Activated CD4-positive, alpha-beta memory T cell treated with anti-CD3 and anti-CD28 coated beads for 36 hours (primary cell): ENCODE data around the gene OR6J1. TPM values are rescaled to one million over a fixed set of nuclear protein-coding genes. Genes with fewer than 3 reads are reported as not detected.
A peak's percentile ranks its signal among the peaks of the same experiment; 100 is the strongest.
"Not testable (repeated sequence)": the region's sequence is repeated elsewhere in the genome, so short reads cannot be mapped to it uniquely, and the experiment has no call there.

ENCODE experiments used
- CTCF ChIA-PET: fragments of 350-600 bp; sonication (Branson Sonifier 250); formaldehyde crosslinking; loops from one replicate; lab custom pipeline; 2021; ENCODE audit warnings: antibody characterized with exemption, inconsistent platforms; lab: Charles Lee
- POLR2A ChIA-PET: fragments of 350-600 bp; sonication (Branson Sonifier 250); formaldehyde crosslinking; loops from one replicate; lab custom pipeline; 2021; ENCODE audit warnings: antibody characterized with exemption; lab: Charles Lee
- DNase-seq: peaks from one replicate; pipeline ENCODE4 v3.0.0-alpha.2; 2020
- H3K27ac Mint-ChIP-seq: one replicate; pipeline ENCODE4 v1.8.0; 2021; ENCODE audit warnings: mixed read lengths
- H3K27me3 Mint-ChIP-seq: one replicate; pipeline ENCODE4 v1.8.0; 2021; ENCODE audit warnings: mixed read lengths
- H3K36me3 Mint-ChIP-seq: one replicate; pipeline ENCODE4 v1.8.0; 2021; ENCODE audit warnings: mixed read lengths
- H3K4me1 Mint-ChIP-seq: one replicate; pipeline ENCODE4 v1.8.0; 2021; ENCODE audit warnings: low read depth, mixed read lengths
- H3K4me3 Mint-ChIP-seq: one replicate; pipeline ENCODE4 v1.8.0; 2021; ENCODE audit warnings: mild to moderate bottlenecking, mixed read lengths
- H3K9me3 Mint-ChIP-seq: one replicate; pipeline ENCODE4 v1.8.0; 2021; ENCODE audit warnings: mixed read lengths
- intact Hi-C: fragments of 100-400 bp; cut with micrococcal nuclease; formaldehyde crosslinking; loops from one replicate; pipeline ENCODE4 v1.15.1; 2023
- total RNA-seq, 2 experiments: library from RNA; stranded (reverse); gene quantifications; one replicate each; pipeline ENCODE4 v1.2.3, GENCODE V29; 2021

Gene OR6J1
- not detected for total RNA-seq

DNA sequence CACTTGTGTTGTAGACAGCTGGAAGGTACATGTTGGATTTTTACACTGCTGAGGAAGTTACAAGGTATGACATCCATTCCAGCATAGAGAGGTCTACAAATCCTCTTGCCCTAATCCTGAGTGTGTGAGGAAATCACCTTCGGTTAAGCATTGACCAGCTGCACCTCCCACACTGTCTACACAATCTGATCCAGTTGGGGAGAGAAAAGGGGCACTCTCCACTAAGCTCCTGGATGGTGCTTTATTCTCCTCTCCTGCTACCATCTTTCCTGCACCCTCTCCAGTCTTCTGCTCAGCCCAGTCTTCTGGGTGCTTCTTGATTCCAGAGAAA, at the start of gene OR6J1:
Gene OR6J1, minus strand, starts transcription at position 48 of the 331 bp plus-strand sequence. CDS start 9,541 bp downstream, outside the sequence.
- Mint-ChIP-seq H3K4me3 (no peak within 1 kb of the TSS), H3K36me3 (no peaks in the 10 kb centered on the region), H3K27ac (no peak within 1 kb of the TSS), H3K4me1 (peaks cover 5% of the 10 kb centered on the region), H3K27me3 (no peaks in the 10 kb centered on the region), H3K9me3 (no peaks in the 10 kb centered on the region)
- CTCF ChIA-PET, result interaction anchor here (1.0 to 1.2 kb wide), 4 partner anchors 9 to 84 kb away, joined by 3 to 7 read pairs (median 5); partner anchors contain the start of gene ABHD4
- intact Hi-C loops, result loop anchor here (2.0 kb wide), 1 partner anchor 73 kb away; no protein-coding TSS in a partner anchor
- DNase-seq, result no peak
- POLR2A ChIA-PET, result no interaction called here

DNA sequence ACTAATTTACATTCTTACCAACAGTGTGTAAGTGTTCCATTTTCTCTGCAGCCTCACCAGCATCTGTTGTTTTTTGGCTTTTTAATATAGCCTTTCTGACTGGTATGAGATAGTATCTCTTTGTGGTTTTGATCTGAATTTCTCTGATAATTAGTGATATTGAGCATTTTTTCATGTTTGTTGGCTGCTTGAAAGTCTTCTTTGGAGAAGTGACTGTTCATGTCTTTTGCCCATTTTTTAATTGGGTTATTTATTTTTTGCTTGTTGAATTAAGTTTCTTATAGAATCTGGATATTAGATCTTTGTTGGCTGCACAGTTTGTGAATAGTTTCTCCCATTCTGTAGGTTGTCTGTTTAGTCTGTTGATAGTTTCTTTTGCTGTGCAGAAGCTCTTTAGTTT, 48.0 kb upstream of the OR6J1 start:
- no peak overlapping the region for H3K4me3 Mint-ChIP-seq
- POLR2A ChIA-PET, result no interaction called here

DNA sequence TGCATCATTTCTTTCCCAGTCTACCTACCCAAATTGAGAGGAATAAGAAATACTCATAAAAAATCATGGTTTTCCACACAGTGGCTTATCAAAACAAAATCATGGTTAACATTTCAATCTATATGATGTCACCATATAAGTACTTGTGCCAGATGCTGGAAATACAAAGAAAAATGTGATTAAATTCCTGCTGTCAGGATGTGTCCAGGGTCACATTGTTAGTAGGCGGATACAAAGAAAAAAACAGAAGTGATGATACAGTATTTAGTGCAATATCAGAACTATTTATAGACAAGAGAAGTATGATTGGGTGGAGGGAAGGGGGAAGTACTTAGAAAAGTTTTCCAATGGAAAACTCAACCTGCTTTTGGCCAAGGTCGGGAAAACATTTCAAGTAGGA, 47.0 kb upstream of the OR6J1 start:
- H3K4me3 Mint-ChIP-seq, result no peak overlapping the region
- H3K9me3 Mint-ChIP-seq, result peaks cover 25% of the 10 kb centered on the region
- DNase-seq, result no peak
- ChIA-PET POLR2A (no interaction called here), CTCF (interaction anchor here (1.0 kb wide), 1 partner anchor 134 kb away, joined by 4 read pairs; no protein-coding TSS in a partner anchor)
- intact Hi-C loops, result no loop called here
- peaks cover 39% of the 10 kb centered on the region for H3K27me3 Mint-ChIP-seq
- peaks cover 4% of the 10 kb centered on the region for H3K36me3 Mint-ChIP-seq
- no peak overlapping the region for H3K27ac Mint-ChIP-seq
- peaks cover 8% of the 10 kb centered on the region for H3K4me1 Mint-ChIP-seq

More for the DNA sequence above, 48.0 kb upstream of the OR6J1 start:
- H3K4me1 Mint-ChIP-seq, result peaks cover 8% of the 10 kb centered on the region
- intact Hi-C loops, result no loop called here
- DNase-seq, result no peak
- H3K36me3 Mint-ChIP-seq, result peaks cover 3% of the 10 kb centered on the region
- CTCF ChIA-PET, result interaction anchor here (0.6 kb wide), 1 partner anchor 58 kb away, joined by 3 read pairs; no protein-coding TSS in a partner anchor
- H3K9me3 Mint-ChIP-seq, result peaks cover 25% of the 10 kb centered on the region
- H3K27me3 Mint-ChIP-seq, result peaks cover 34% of the 10 kb centered on the region
- no peak overlapping the region for H3K27ac Mint-ChIP-seq

DNA sequence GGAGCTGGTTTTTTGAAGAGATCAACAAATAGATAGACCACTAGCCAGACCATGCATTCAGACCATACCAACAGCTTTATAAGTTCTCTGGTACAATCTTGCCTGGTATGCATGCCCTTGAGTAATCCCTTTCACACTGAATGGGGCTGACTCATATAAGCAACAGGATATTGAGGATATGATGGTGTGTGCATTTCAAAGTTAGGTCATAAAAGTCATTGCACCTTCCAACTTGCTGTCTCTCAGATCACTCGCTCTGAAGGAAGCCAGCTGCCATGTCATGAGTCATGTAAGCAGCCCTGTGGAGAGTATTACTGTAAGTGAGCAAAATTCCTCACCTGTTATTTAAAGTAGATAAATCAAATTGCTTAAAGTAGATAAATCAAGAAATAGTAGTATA, 45.0 kb upstream of the OR6J1 start:
- ChIA-PET POLR2A (no interaction called here), CTCF (interaction anchor here (1.3 kb wide), 1 partner anchor 119 kb away, joined by 4 read pairs; no protein-coding TSS in a partner anchor)
- H3K4me3 Mint-ChIP-seq, result no peak overlapping the region
- H3K27me3 Mint-ChIP-seq, result peaks cover 41% of the 10 kb centered on the region
- intact Hi-C loops, result no loop called here
- peaks cover 25% of the 10 kb centered on the region for H3K9me3 Mint-ChIP-seq
- H3K4me1 Mint-ChIP-seq, result peaks cover 8% of the 10 kb centered on the region
- H3K36me3 Mint-ChIP-seq, result peaks cover 4% of the 10 kb centered on the region
- peak; percentile 48 for DNase-seq
- no peak overlapping the region for H3K27ac Mint-ChIP-seq

DNA sequence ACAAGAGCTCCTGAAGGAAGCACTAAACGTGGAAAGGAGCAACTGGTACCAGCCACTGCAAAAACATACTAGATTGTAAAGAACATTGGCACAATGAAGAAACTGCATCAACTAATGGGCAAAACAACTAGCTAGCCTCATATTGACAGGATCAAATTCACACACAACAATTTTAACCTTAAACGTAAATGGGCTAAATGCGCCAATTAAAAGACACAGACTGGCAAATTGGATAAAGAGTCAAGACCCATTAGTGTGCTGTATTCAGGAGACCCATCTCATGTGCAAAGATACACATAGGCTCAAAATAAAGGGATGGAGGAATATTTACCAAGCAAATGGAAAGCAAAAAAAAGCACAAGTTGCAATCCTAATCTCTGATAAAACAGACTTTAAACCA, 43.8 kb upstream of the OR6J1 start:
- intact Hi-C loops, H3K4me3 Mint-ChIP-seq, POLR2A ChIA-PET, DNase-seq, CTCF ChIA-PET, H3K36me3 Mint-ChIP-seq, H3K27ac Mint-ChIP-seq, H3K4me1 Mint-ChIP-seq: not testable (repeated sequence)
- Mint-ChIP-seq H3K9me3 (peaks cover 22% of the 10 kb centered on the region), H3K27me3 (peaks cover 36% of the 10 kb centered on the region)

DNA sequence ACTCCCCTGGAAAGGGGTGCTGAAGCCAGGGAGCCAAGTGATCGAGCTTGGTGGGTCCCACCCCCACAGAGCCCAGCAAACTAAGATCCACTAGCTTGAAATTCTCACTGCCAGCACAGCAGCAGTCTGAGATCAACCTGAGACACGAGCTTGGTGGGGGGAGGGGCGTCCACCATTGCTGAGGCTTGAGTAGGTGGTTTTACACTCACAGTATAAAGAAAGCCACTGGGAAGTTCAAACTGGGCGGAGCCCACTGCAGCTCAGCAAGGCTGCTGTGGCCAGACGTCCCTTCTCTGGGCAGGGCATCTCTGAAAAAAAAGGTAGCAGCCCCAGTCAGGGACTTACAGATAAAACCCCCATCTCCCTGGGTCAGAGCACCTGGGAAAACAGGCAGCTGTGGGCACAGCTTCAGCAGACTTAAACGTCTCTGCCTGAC, 42.0 kb upstream of the OR6J1 start:
- POLR2A ChIA-PET, H3K27ac Mint-ChIP-seq, H3K9me3 Mint-ChIP-seq, H3K4me3 Mint-ChIP-seq, H3K4me1 Mint-ChIP-seq, intact Hi-C loops, H3K36me3 Mint-ChIP-seq: not testable (repeated sequence)
- peak; percentile 23 for DNase-seq
- CTCF ChIA-PET, result interaction anchor here (1.0 to 1.2 kb wide), 2 partner anchors 33 to 40 kb away, joined by 3 read pairs; no protein-coding TSS in a partner anchor
- peaks cover 39% of the 10 kb centered on the region for H3K27me3 Mint-ChIP-seq

DNA sequence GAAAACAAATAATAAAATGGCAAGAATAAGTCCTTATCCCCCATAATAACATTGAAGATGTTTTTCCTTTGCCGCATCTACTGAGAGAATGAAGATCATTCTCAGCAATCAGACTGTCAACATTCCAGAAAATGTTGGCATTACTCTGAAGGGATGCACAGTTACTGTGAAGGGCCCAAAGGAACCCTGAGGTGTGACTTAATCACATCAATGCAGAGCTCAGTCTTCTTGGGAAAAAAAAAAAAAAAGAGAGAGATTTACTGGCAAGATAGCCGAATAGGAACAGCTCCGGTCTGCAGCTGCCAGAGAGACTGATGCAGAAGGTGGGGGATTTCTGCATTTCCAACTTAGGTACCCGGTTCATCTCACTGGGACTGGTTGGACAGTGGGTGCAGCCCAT, 41.3 kb upstream of the OR6J1 start:
- peaks cover 1% of the 10 kb centered on the region for H3K36me3 Mint-ChIP-seq
- H3K4me1 Mint-ChIP-seq, result peaks cover 8% of the 10 kb centered on the region
- H3K27ac Mint-ChIP-seq, result no peak overlapping the region
- ChIA-PET CTCF (interaction anchor here (1.0 to 1.2 kb wide), 2 partner anchors 33 to 40 kb away, joined by 3 read pairs; no protein-coding TSS in a partner anchor), POLR2A (no interaction called here)
- peaks cover 5% of the 10 kb centered on the region for H3K9me3 Mint-ChIP-seq
- H3K4me3 Mint-ChIP-seq, result no peak overlapping the region
- peaks cover 33% of the 10 kb centered on the region for H3K27me3 Mint-ChIP-seq
- intact Hi-C loops, result no loop called here
- no peak for DNase-seq

DNA sequence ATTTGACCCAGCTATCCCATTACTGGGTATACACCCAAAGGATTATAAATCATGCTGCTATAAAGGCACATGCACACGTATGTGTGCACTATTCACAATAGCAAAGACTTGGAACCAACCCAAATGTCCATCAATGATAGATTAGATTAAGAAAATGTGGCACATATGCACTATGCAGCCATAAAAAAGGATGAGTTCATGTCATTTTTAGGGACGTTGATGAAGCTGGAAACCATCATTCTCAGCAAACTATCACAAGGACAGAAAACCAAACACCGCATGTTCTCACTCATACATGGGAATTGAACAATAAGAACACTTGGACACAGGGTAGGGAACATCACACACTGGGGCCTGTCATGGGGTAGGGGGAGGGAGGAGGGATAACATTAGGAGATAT, 39.3 kb upstream of the OR6J1 start:
- H3K4me1 Mint-ChIP-seq, DNase-seq, H3K36me3 Mint-ChIP-seq, H3K27ac Mint-ChIP-seq, intact Hi-C loops, H3K9me3 Mint-ChIP-seq, CTCF ChIA-PET, POLR2A ChIA-PET, H3K4me3 Mint-ChIP-seq: not testable (repeated sequence)
- H3K27me3 Mint-ChIP-seq, result peaks cover 45% of the 10 kb centered on the region

DNA sequence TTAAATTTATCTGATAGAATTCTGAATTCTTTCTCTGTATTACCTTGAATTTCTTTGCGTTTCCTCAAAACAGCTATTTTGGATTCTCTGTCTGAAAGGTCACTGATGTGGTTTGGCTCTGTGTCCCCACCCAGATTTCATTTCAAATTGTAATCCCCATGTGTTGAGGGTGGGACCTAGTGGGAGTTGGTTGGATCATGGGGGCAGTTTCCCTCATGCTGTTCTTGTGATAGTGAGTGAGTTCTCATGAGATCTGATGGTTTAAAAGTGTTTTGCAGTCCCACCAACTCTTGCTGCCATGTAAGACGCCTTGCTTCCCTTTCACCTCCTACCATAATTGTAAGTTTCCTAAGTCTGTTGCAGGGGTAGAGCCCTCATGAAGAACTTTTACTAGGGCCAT, 34.1 kb upstream of the OR6J1 start:
- Mint-ChIP-seq H3K36me3 (no peaks in the 10 kb centered on the region), H3K27ac (no peak overlapping the region), H3K9me3 (no peaks in the 10 kb centered on the region), H3K27me3 (peaks cover 43% of the 10 kb centered on the region), H3K4me3 (no peak overlapping the region), H3K4me1 (no peaks in the 10 kb centered on the region)
- DNase-seq, result no peak
- intact Hi-C loops, result no loop called here
- ChIA-PET POLR2A (no interaction called here), CTCF (no interaction called here)

DNA sequence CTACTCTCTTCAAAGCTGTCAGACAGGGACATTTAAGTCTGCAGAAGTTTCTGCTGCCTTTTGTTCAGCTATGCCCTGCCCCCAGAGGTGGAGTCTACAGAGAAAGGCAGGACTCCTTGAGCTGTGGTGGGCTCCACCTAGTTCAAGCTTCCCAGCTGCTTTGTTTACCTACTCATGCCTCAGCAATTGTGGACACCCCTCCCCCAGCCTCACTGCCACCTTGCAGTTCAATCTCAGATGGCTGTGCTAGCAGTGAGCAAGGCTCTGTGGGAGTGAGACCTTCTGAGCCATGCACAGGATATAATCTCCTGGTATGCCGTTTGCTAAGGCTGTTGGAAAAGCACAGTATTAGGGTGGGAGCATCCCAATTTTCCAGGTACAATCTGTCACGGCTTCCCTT, 33.4 kb upstream of the OR6J1 start:
- H3K4me3 Mint-ChIP-seq, H3K9me3 Mint-ChIP-seq, intact Hi-C loops, H3K4me1 Mint-ChIP-seq, H3K27ac Mint-ChIP-seq, DNase-seq, H3K36me3 Mint-ChIP-seq, POLR2A ChIA-PET: not testable (repeated sequence)
- CTCF ChIA-PET, result interaction anchor here (0.8 kb wide), 1 partner anchor 24 kb away, joined by 3 read pairs; no protein-coding TSS in a partner anchor
- peaks cover 38% of the 10 kb centered on the region for H3K27me3 Mint-ChIP-seq

DNA sequence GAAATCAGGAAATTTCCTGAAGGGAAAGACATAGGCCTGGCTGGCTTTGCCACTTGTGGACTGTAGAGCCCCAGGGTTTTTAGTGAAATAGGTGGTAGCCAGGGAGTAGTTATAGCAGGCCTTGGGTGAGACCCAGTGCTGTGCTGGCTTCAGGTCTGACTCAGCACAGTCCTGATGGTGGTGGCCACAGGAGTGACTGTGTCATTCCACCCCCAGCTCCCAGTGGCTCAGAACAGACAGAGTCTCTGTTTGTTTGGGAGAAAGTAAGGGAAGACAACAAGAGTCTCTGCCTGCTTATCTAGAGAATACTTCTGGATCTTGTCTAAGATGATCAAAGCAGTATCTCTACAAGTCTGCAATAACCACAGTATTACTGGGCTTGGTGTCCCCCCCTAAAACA, 27.5 kb upstream of the OR6J1 start:
- Mint-ChIP-seq H3K9me3 (peaks cover 5% of the 10 kb centered on the region), H3K27ac (no peak overlapping the region), H3K27me3 (peaks cover 10% of the 10 kb centered on the region), H3K4me3 (no peak overlapping the region), H3K36me3 (peaks cover 1% of the 10 kb centered on the region), H3K4me1 (peaks cover 10% of the 10 kb centered on the region)
- CTCF ChIA-PET, result no interaction called here
- POLR2A ChIA-PET, result no interaction called here
- intact Hi-C loops, result no loop called here
- DNase-seq, result peak; percentile 46

DNA sequence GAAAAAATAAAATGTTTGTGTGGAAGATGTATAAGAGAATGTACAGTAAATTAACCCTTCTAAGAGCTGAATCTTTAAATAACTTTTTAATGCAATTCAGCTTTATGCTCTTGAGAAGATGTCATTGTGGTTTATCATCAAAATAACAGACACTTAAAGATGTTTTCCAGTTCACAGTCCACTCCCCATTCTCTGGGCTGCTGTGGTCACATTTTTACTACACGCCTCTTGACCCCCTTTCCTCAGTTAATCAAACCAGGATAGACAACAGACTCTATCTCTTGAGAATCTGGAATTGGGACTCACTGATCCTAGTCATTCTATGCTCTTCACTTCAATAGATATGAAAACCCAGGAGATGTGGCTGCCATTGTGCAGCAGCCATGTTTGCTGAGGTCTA, 24.7 kb upstream of the OR6J1 start:
- Mint-ChIP-seq H3K4me3 (no peak overlapping the region), H3K27ac (no peak overlapping the region), H3K27me3 (no peaks in the 10 kb centered on the region), H3K9me3 (peaks cover 5% of the 10 kb centered on the region), H3K36me3 (peaks cover 1% of the 10 kb centered on the region), H3K4me1 (peaks cover 10% of the 10 kb centered on the region)
- intact Hi-C loops, result no loop called here
- no peak for DNase-seq
- POLR2A ChIA-PET, result no interaction called here
- CTCF ChIA-PET, result interaction anchor here (0.7 to 1.4 kb wide), 2 partner anchors 70 to 112 kb away, joined by 3 to 5 read pairs; no protein-coding TSS in a partner anchor

DNA sequence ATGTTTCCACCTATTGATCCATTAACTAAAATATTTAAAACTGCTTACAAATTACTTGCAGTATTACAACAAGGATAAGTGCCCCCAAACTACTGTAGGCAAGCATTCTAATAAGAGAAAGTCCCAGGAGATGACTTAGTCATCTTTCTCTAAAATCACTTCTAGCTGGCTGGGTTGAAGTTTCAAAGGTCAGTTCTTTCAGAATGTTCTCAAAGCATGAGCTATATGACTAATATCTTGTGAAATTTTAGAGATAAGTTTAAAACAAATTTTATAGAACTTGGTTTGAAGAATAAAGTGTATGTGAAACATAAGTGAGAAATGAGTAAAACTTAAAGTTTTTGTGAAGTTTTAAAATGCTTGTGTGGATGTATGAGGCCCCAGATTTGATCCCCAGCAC, 24.3 kb upstream of the OR6J1 start:
- POLR2A ChIA-PET, result no interaction called here
- intact Hi-C loops, result no loop called here

More for the DNA sequence above, 24.3 kb upstream of the OR6J1 start:
- Mint-ChIP-seq H3K36me3 (peaks cover 1% of the 10 kb centered on the region), H3K27me3 (no peaks in the 10 kb centered on the region), H3K4me3 (no peak overlapping the region), H3K4me1 (peaks cover 10% of the 10 kb centered on the region), H3K27ac (no peak overlapping the region), H3K9me3 (peaks cover 5% of the 10 kb centered on the region)
- no peak for DNase-seq
- CTCF ChIA-PET, result interaction anchor here (0.7 to 1.4 kb wide), 2 partner anchors 69 to 111 kb away, joined by 3 to 5 read pairs; no protein-coding TSS in a partner anchor
